ENCODE measurements around the gene MPP4.

MPP4 gene

GRCh38 chr2:201622306-201622970, 76.0 kb downstream of the MPP4 start:
- DNase-seq, result no peak

- DNase-seq, result no peak
Measured at GRCh38 chr2:201621293-201621999, 77.0 kb downstream of the MPP4 start.

- peak; percentile 79 for DNase-seq
Measured at GRCh38 chr2:201618744-201619662, 79.4 kb downstream of the MPP4 start.

- no peak for DNase-seq
Measured at GRCh38 chr2:201608021-201608420, 90.4 kb downstream of the MPP4 start.

- no peak for DNase-seq
Measured at GRCh38 chr2:201607568-201607967, 90.9 kb downstream of the MPP4 start.

GRCh38 chr2:201600906-201601305, 97.5 kb downstream of the MPP4 start:
- no peak for DNase-seq

GRCh38 chr2:201597397-201597796, 101.0 kb downstream of the MPP4 start:
- DNase-seq, result peak; percentile 45

All from left hindlimb (tissue), 1 donor.